Hematopoietic multipotent progenitor cell treated with erythropoietin and hydrocortisone succinate and interleukin-3 and kit ligand, for 15 days (in vitro differentiated cells): ENCODE results near the gene SNRNP70.

ENCODE experiments used
- DNase-seq: peaks from one replicate; pipeline ENCODE4 v3.0.0-alpha.2; 2015; ENCODE audit warnings: low spot score

Gene SNRNP70

GRCh38 chr19:49148784-49149651 lies 63.8 kb downstream of the SNRNP70 start:
- DNase-seq: peak; percentile 97

- peak; percentile 42 for DNase-seq
Observed at GRCh38 chr19:49149652-49150105, 64.4 kb downstream of the SNRNP70 start.

DNA sequence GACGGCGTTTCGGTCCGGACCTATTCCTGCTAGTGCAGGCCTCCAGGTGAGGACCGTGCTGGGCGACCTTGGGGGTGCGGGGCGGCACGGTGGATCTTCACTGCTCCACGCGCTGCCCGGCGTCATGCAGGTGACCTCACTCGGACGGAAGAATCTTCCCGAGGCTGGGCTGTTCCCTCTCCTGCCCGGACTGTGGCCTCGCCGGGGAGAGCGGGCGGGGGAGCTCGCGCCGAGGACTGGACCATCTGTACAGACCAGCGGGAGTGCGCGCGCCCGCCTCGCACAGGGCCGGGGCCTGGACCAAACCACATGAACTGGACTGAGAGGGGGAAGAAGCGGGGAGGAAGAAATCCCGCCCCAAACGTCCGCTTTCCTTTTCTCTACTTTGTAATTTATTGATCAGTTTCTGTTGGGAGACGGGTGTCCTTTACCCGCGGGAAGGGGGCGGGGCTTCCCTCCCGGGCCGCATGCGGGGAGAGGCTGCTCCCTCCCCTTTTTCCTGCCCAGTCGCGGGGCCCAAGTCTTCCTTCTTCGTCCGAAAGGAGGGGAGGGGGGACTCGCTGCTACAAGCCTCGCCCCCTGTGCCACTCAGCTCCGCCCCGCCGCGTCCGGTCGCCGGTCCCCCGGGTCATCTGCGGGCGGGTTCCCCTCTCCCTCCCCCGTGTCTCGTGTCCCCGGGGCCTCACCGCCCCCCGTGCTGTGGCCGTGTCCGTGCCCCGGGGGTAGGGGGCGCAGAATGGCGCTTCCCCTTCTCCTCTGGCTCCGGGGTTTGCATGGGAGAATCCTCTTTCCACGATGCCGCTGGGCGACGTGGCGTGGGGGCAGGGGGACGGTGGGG lies 65.1 kb downstream of the SNRNP70 start:
- DNase-seq: peak; percentile 55

GRCh38 chr19:49150944-49151243 lies 65.6 kb downstream of the SNRNP70 start:
- no peak for DNase-seq

- peak; percentile 46 for DNase-seq
Observed at GRCh38 chr19:49151267-49152118, 66.2 kb downstream of the SNRNP70 start.

DNA sequence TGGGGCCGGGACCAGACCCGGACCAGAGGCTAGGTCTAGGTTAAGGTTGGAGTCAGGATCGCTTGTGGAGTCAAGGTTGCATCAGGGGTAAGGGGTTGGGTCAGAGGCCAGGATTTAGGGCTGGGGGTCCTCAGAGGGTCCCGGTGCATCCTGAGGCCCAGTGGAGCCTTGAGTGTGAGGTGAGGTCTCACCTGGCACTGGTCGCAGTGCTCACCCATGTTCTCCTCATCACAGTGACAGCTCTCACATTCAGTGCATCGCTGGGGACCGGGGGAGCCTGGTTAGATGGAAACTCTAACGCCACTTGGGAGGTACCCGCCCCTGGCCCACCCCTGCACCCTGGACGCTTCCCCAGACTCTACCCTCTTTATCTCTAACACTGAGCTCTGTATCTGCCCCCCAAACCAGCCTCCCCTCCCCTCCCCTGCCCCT lies 66.9 kb downstream of the SNRNP70 start:
- DNase-seq: no peak

DNA sequence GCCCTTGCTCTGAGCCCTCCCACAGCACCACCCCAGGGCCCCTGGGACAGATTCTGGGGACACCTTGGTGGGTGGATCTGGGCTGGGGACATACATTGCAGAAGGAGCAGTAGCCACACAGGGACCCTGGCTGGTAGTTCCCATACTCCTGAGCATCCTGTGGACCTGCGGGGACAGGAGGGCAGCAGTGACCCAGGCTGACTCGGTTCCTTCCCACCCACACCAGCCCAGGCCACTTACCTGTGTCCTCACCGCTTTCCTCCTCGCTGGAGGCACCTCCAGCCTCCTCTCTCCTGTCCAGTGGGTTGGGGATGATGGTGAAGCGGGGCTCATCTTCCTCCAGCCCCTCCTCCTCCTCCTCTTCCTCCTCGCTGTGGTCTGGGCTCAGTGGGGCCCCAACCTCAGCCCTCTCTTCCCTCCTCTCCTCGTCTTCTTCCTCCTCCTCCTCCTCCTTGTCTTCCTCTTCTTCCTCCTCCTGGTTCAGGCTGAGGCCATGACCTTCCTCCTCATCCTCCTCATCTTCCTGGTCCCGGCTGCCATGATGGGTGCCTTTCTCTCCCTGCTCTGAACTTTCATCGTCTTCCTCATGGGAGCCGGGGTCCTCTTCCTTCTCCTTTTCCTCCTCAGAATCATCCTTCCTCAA lies 68.0 kb downstream of the SNRNP70 start:
- DNase-seq: no peak

DNA sequence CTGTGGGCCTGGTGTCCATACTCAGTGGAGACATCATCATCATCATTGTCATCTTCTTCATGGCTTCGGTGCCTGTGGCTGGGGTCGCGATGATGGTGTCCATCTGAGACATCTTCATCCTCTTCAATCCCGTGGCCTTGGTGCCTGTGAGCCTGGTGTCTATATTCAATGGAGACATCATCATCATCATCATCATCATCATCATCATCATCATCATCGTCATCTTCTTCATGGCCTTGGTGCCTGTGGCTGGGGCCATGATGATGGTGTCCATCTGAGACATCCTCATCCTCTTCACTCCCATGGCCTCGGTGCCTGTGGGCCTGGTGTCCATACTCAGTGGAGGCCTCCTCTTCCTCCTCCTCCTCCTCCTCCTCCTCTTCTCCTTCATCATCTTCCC lies 69.0 kb downstream of the SNRNP70 start:
- no peak for DNase-seq

GRCh38 chr19:49155005-49155819 lies 70.0 kb downstream of the SNRNP70 start, which contains the start of gene HRC:
Gene HRC, minus strand, starts transcription at chr19:49155396. Its CDS starts 159 bp downstream, at chr19:49155237.
- no peak for DNase-seq

DNA sequence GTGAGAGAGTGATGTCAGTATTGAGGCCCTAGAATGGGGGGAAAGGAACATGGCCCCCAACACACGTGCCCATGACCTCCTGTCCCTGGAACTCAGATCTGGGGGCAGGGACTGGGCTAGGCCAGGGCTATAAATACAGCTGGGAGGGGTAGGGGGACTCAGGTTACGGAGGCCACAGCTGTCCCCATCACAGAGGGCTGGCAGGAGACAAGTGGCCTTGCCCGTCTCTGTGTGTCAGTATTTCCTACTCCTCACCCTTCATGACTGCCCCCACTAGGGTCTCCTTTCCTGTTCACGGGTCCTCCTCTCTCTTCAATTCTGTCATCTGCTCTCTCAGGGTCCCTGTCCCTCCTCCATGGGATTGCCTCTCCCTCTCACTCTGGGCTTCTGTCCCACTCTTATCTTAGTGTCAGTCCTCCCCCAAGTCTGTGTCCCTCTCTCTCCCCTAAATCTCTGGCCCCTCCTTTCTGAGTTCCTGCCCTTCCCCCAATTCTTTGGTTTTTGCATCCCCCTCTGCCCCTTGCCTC lies 70.6 kb downstream of the SNRNP70 start:
- DNase-seq: no peak

- peak; percentile 25 for DNase-seq
Observed at GRCh38 chr19:49157445-49158224, 72.4 kb downstream of the SNRNP70 start, which contains the start of gene TRPM4. Gene TRPM4, plus strand, starts transcription at chr19:49157792. Its CDS starts 75 bp downstream, at chr19:49157867.
